ENCODE measurements around the gene MCRIP1. TPM values are rescaled to one million over a fixed set of nuclear protein-coding genes. Genes with fewer than 3 reads are reported as not detected.
A peak's percentile ranks its signal among the peaks of the same experiment; 100 is the strongest.

MCRIP1 gene
- total and polyA plus RNA-seq, 2 of the 8 experiments (the other 6 are each of a cell fraction or from before 2014, with no cell fraction given) = 103 to 151 TPM

DNA sequence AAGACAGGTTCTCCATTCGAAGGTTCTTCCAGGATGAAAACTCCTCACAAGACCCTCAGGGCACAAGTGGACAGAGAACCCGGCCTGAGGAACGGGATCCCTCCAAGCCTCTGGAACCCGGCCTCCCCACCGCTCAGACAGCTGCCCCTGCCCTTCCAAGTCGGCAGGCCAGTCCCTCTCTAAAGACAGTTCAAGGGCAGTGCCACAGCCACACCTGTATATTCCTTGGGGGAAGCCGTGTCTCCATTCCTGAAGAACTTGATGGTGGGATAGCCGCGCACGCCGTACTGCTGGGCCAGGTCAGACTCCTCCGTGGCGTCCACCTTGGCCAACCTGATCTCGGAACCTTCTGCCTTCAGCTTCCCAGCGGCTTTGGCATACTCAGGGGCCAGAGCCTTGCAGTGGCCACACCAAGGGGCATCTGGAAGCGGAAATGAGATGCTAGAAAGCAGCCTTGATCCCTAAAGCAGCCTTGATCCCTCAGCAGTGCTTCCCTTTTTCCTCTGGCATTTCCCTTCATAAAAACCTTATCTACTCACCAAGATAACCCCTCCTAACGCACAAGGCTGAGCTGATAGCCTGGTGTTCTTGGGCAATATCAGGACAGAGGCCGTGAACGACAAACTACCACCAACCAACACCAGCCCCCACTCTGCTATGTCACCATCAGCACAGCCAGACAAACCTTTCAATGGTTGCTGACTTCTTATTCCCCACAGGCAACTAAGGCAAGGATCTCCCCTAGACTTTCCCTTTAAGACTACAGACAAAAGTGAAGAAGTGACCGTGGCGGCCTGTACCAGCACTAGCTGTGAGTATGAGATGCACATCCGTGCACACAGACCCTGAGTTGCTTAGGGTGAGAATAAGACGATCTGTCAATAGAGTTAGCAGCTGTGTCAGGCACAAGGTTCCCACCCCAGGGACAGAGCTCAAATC, 26.1 kb upstream of the MCRIP1 start:
- no peak for FAIRE-seq
- Histone ChIP-seq H4K5ac (ENCODE audit: insufficient read length, low read depth, low read length) (no peak overlapping the region), H3K4me1 (replicated peaks in 1 of 4; ENCODE audit: control insufficient read depth in 3 of 4, insufficient read depth in 4 of 4, low read length in 3 of 4) (peaks cover 0 to 5% (median 5%) of the 10 kb centered on the region in 4 experiments; a peak in 5 of 7 replicates), H4K91ac (replicated peaks; ENCODE audit: insufficient read length, low read length) (no peak overlapping the region), H3K18ac (ENCODE audit: extremely low read depth, low read length) (no peak overlapping the region), H3K79me2 (ENCODE audit: control insufficient read depth in 1 of 2, insufficient read depth in 2 of 2, low read length in 2 of 2) (peaks cover 13 to 53% of the 10 kb centered on the region in 2 experiments), H3K9ac (replicated peaks in 1 of 4; ENCODE audit: extremely low read depth in 1 of 4, low read depth in 3 of 4, low read length in 3 of 4) (peak overlapping the region; percentile 69 to 98 (median 84)), H2AFZ (ENCODE audit: low read length) (no peak overlapping the region), H3K14ac (ENCODE audit: insufficient read length) (no peak overlapping the region), H3K79me1 (ENCODE audit: low read depth, low read length) (peaks cover 13% of the 10 kb centered on the region), H3K36me3 (ENCODE audit: control insufficient read depth in 2 of 4, insufficient read depth in 4 of 4, low read length in 3 of 4) (peaks cover 15 to 38% (median 22%) of the 10 kb centered on the region in 4 experiments; a peak in 7 of 8 replicates), H4K20me1 (replicated peaks in 1 of 2; ENCODE audit: control insufficient read depth in 1 of 2, insufficient read depth in 2 of 2, low read length in 2 of 2) (peaks cover 11 to 22% of the 10 kb centered on the region in 2 experiments), H3K27me3 (replicated peaks in 1 of 4; ENCODE audit: control insufficient read depth in 3 of 4, extremely low read depth in 1 of 4, insufficient read depth in 3 of 4, low read length in 3 of 4) (no peaks in the 10 kb centered on the region), H3K56ac (replicated peaks; ENCODE audit: insufficient read length, low read depth, low read length) (no peak overlapping the region), H2BK12ac (ENCODE audit: low read depth, low read length) (no peak overlapping the region), H2BK120ac (replicated peaks; ENCODE audit: low read depth, low read length) (no peak overlapping the region), H3K27ac (ENCODE audit: low read depth, low read length) (no peak overlapping the region), H2AK5ac (ENCODE audit: low read depth, low read length) (no peak overlapping the region; the same call in 1 of the 2 replicates), H4K8ac (ENCODE audit: extremely low read depth, insufficient read depth, low read length) (no peak overlapping the region), H2BK5ac (ENCODE audit: low read depth, low read length) (no peak overlapping the region), H2BK20ac (ENCODE audit: low read length) (no peak overlapping the region), H3K4me2 (ENCODE audit: insufficient read depth in 1 of 2, low read depth in 2 of 2, low read length in 2 of 2) (peak overlapping the region; percentile 79 to 92), H3K23me2 (ENCODE audit: low read depth, low read length) (peaks cover 8% of the 10 kb centered on the region), H3K4me3 (ENCODE audit: extremely low read depth in 1 of 4, insufficient read depth in 2 of 4, low read depth in 3 of 4, low read length in 4 of 4) (peak overlapping the region; percentile 76 to 84 (median 80)), H3K4ac (replicated peaks; ENCODE audit: insufficient read length, low read depth, low read length) (no peak overlapping the region), H3K9me3 (ENCODE audit: insufficient read depth in 2 of 2, low read depth in 1 of 2, low read length in 1 of 2) (no peaks in the 10 kb centered on the region), H2BK15ac (ENCODE audit: low read length) (no peak overlapping the region), H3K23ac (ENCODE audit: insufficient read length) (no peak overlapping the region)
- no peak for DNase-seq (ENCODE audit: low read depth in 1 of 2, low spot score in 2 of 2)
- TF ChIP-seq TCF12 (IDR thresholded peaks at IDR 0.05; ENCODE audit: low read depth, low read length) = no peak
- peak; percentile 85 for TF ChIP-seq SAP30 (IDR thresholded peaks at IDR 0.05; ENCODE audit: insufficient read depth, insufficient replicate concordance, low read length)
- 80% methylated on average over 23 of the region's 23 CpGs; no CpG with 5 or more reads in 1 of the 2 experiments for WGBS, 2 experiments (ENCODE audit: extremely low coverage in 1 of 2, insufficient coverage in 1 of 2, insufficient read length in 1 of 2, insufficient replicate concordance in 2 of 2, low coverage in 1 of 2, low lambda C conversion rate in 2 of 2, missing lambda C conversion rate in 1 of 2)
- ChIA-PET POLR2A (ENCODE audit: partially characterized antibody) (interaction anchor here (0.6 to 3.6 kb wide), 12 partner anchors 8 to 218 kb away, joined by 3 to 17 read pairs (median 4); partner anchors contain the start of genes ALYREF, ANAPC11, ARHGDIA and MRPL12), CTCF (ENCODE audit: partially characterized antibody) (interaction anchor here (0.8 to 2.7 kb wide), 4 partner anchors 10 to 124 kb away, joined by 3 to 18 read pairs (median 6); no protein-coding TSS in a partner anchor)

Data from H1 (cell line).